CD4-positive, alpha-beta T cell (primary cell): ENCODE results near the gene APOL3. TPM values are rescaled to one million over a fixed set of nuclear protein-coding genes. Genes with fewer than 3 reads are reported as not detected.
"Not testable (repeated sequence)": the region's sequence is repeated elsewhere in the genome, so short reads cannot be mapped to it uniquely, and the experiment has no call there.

Experiments
- ATAC-seq: fragments of 200-7000 bp; cut with Tn5 transposase; one replicate; pipeline ENCODE4 v1.10.0; 2022; ENCODE audit warnings: mild to moderate bottlenecking; ENCODE audit not compliant: poor library complexity
- CTCF ChIA-PET: fragments of 350-600 bp; sonication (Branson Sonifier 250); formaldehyde crosslinking; loops from one replicate; lab custom pipeline; 2021; ENCODE audit warnings: antibody characterized with exemption, inconsistent platforms; lab: Charles Lee
- POLR2A ChIA-PET: fragments of 350-600 bp; sonication (Branson Sonifier 250); formaldehyde crosslinking; loops from one replicate; lab custom pipeline; 2021; ENCODE audit warnings: antibody characterized with exemption, inconsistent platforms; lab: Charles Lee
- DNase-seq, 14 experiments: peaks; one replicate each; pipeline ENCODE4 v3.0.0-alpha.2; 2013 to 2020; ENCODE audit warnings: mixed read lengths in 2 of 14
- H3K27ac ChIP-seq, 2 donors: one replicate each; pipeline versions ENCODE4 v1.5.1 to v1.7.0; 2013; ENCODE audit warnings: low read length in 2 of 2, low read depth in 1 of 2, mild to moderate bottlenecking in 1 of 2
- H3K27me3 ChIP-seq, 2 experiments: 1 replicate in 1 of 2; 2 replicates in 1 of 2; pipeline versions ENCODE4 v1.6.1 to v1.7.0; 2013; ENCODE audit warnings: low read length in 2 of 2, control low read depth in 1 of 2, mild to moderate bottlenecking in 1 of 2, moderate library complexity in 1 of 2; ENCODE audit not compliant: insufficient read depth in 2 of 2, control insufficient read depth in 1 of 2
- H3K36me3 ChIP-seq: one replicate; pipeline ENCODE4 v1.6.1; 2013; ENCODE audit warnings: low read length, control low read depth; ENCODE audit not compliant: insufficient read depth
- H3K4me1 ChIP-seq: one replicate; pipeline ENCODE4 v1.6.1; 2013; ENCODE audit warnings: low read length, control low read depth; ENCODE audit not compliant: insufficient read depth
- H3K4me3 ChIP-seq: one replicate; pipeline ENCODE4 v1.5.1; 2013; ENCODE audit warnings: mild to moderate bottlenecking, low read length, moderate library complexity
- H3K9me3 ChIP-seq, 2 experiments: 1 replicate in 1 of 2; 2 replicates in 1 of 2; pipeline versions ENCODE4 v1.6.1 to v1.7.0; 2013; ENCODE audit warnings: low read length in 2 of 2, mild to moderate bottlenecking in 2 of 2, control low read depth in 1 of 2, moderate library complexity in 1 of 2; ENCODE audit not compliant: control insufficient read depth in 1 of 2, insufficient read depth in 1 of 2
- H3K27ac Mint-ChIP-seq: one replicate; pipeline ENCODE4 v1.8.0; 2020; ENCODE audit warnings: mixed read lengths
- H3K27me3 Mint-ChIP-seq: one replicate; pipeline ENCODE4 v1.8.0; 2021; ENCODE audit warnings: mixed read lengths
- H3K36me3 Mint-ChIP-seq: one replicate; pipeline ENCODE4 v1.8.0; 2021; ENCODE audit warnings: low read depth, mixed read lengths
- H3K4me1 Mint-ChIP-seq: one replicate; pipeline ENCODE4 v1.8.0; 2021; ENCODE audit warnings: low read depth, mixed read lengths
- H3K4me3 Mint-ChIP-seq: one replicate; pipeline ENCODE4 v1.8.0; 2020; ENCODE audit warnings: mild to moderate bottlenecking, mixed read lengths
- H3K9me3 Mint-ChIP-seq: one replicate; pipeline ENCODE4 v1.8.0; 2020; ENCODE audit warnings: mixed read lengths
- CTCF ChIP-seq: fragments of 200-600 bp; IDR thresholded peaks from one replicate; pipeline ENCODE4 v1.8.0; 2022; ENCODE audit warnings: antibody characterized with exemption, mild to moderate bottlenecking
- intact Hi-C, 2 experiments: fragments of 100-400 bp; cut with DNase I in 1 of 2; cut with micrococcal nuclease in 1 of 2; formaldehyde crosslinking; loops; one replicate each; pipeline versions ENCODE4 v1.15.1 to v1.9.0; 2023 to 2025; cut with DNase I, micrococcal nuclease
- total RNA-seq, 174 experiments: library from RNA in 2 of 174; stranded (reverse) in 2 of 174; gene quantifications; one replicate each; pipeline ENCODE4 v1.2.3 and lab custom pipeline; 2021 to 2026

Gene APOL3
- total RNA-seq, 2 experiments from 2014 or later: 111 to 116 TPM

- H3K4me3 ChIP-seq: no peak overlapping the region
- no peaks in the 10 kb centered on the region for H3K4me1 ChIP-seq
These were observed 44.1 kb upstream of the APOL3 start for GRCh38 chr22:36204632-36205015.

GRCh38 chr22:36204001-36204631, 43.6 kb upstream of the APOL3 start:
- H3K9me3 Mint-ChIP-seq: peaks cover under 1% of the 10 kb centered on the region
- DNase-seq (peak in 1 of 14 experiments; percentile 16), ATAC-seq (no peak)
- no peak overlapping the region for H3K27ac Mint-ChIP-seq
- H3K27me3 Mint-ChIP-seq: peaks cover 25% of the 10 kb centered on the region
- Histone ChIP-seq H3K9me3 (no peaks in the 10 kb centered on the region), H3K4me1 (no peaks in the 10 kb centered on the region), H3K4me3 (no peak overlapping the region), H3K27ac (no peak overlapping the region), H3K36me3 (no peaks in the 10 kb centered on the region), H3K27me3 (no peaks in the 10 kb centered on the region)
- no peaks in the 10 kb centered on the region for H3K36me3 Mint-ChIP-seq
- H3K4me1 Mint-ChIP-seq: no peaks in the 10 kb centered on the region
- ChIA-PET POLR2A (interaction anchor here (0.5 kb wide), 1 partner anchor 925 kb away, joined by 3 read pairs; no protein-coding TSS in a partner anchor), CTCF (no interaction called here)
- TF ChIP-seq CTCF: no peak
- intact Hi-C loops: no loop called here
- H3K4me3 Mint-ChIP-seq: no peak overlapping the region

More at GRCh38 chr22:36204632-36205015, 44.1 kb upstream of the APOL3 start:
- ChIA-PET CTCF (no interaction called here), POLR2A (no interaction called here)
- DNase-seq: peak in 1 of 14 experiments; percentile 12
- no peaks in the 10 kb centered on the region for H3K9me3 ChIP-seq
- no peak for TF ChIP-seq CTCF
- Mint-ChIP-seq H3K4me3 (no peak overlapping the region), H3K9me3 (peaks cover 4% of the 10 kb centered on the region), H3K27me3 (peaks cover 29% of the 10 kb centered on the region), H3K27ac (no peak overlapping the region), H3K36me3 (no peaks in the 10 kb centered on the region), H3K4me1 (no peaks in the 10 kb centered on the region)
- no peaks in the 10 kb centered on the region for H3K27me3 ChIP-seq
- no peaks in the 10 kb centered on the region for H3K36me3 ChIP-seq
- intact Hi-C loops: no loop called here
- H3K27ac ChIP-seq: no peak overlapping the region
- ATAC-seq: no peak

GRCh38 chr22:36203441-36203840, 42.9 kb upstream of the APOL3 start:
- H3K4me1 Mint-ChIP-seq, H3K36me3 Mint-ChIP-seq, POLR2A ChIA-PET, H3K27ac ChIP-seq, DNase-seq, ATAC-seq, H3K27ac Mint-ChIP-seq, H3K9me3 ChIP-seq, H3K9me3 Mint-ChIP-seq, H3K36me3 ChIP-seq, H3K4me3 Mint-ChIP-seq, intact Hi-C loops, H3K4me3 ChIP-seq, H3K4me1 ChIP-seq, CTCF ChIA-PET, H3K27me3 ChIP-seq: not testable (repeated sequence)
- peaks cover 20% of the 10 kb centered on the region for H3K27me3 Mint-ChIP-seq

- H3K4me3 Mint-ChIP-seq, POLR2A ChIA-PET, H3K4me1 ChIP-seq, H3K27me3 ChIP-seq, H3K27ac Mint-ChIP-seq, H3K36me3 ChIP-seq, ATAC-seq, H3K9me3 ChIP-seq, H3K9me3 Mint-ChIP-seq, CTCF ChIA-PET, H3K4me1 Mint-ChIP-seq, H3K27ac ChIP-seq, intact Hi-C loops, H3K36me3 Mint-ChIP-seq, H3K4me3 ChIP-seq: not testable (repeated sequence)
- DNase-seq: peak in 1 of 14 experiments; percentile 7
- H3K27me3 Mint-ChIP-seq: peaks cover 20% of the 10 kb centered on the region
These were observed 42.4 kb upstream of the APOL3 start for GRCh38 chr22:36202906-36203305.
